PFSK-1 (cell line): ENCODE measurements around the gene MYMX.

ENCODE experiments used
- FOXP2 ChIP-seq: optimal IDR thresholded peaks from 2 replicates; pipeline ENCODE3; 2011; ENCODE audit warnings: borderline replicate concordance, control low read depth, inconsistent platforms; ENCODE audit not compliant: insufficient read depth; ENCODE audit errors: extremely low read length, extremely low read depth
- POLR2AphosphoS5 ChIP-seq: IDR thresholded peaks from 2 replicates; pipeline ENCODE4 v1.6.1; 2012; ENCODE audit warnings: low read depth, mild to moderate bottlenecking, control low read depth, low read length, moderate library complexity
- SIN3A ChIP-seq: IDR thresholded peaks from 2 replicates; pipeline ENCODE4 v1.6.1; 2012; ENCODE audit warnings: mild to moderate bottlenecking, low read length, moderate library complexity, borderline replicate concordance; ENCODE audit not compliant: insufficient read depth
- TAF1 ChIP-seq: IDR thresholded peaks from 2 replicates; pipeline ENCODE4 v1.6.1; 2012; ENCODE audit warnings: low read length, control low read depth, borderline replicate concordance; ENCODE audit not compliant: insufficient read depth
- TF ChIP-seq, protein P1 (sequence below), 2 experiments: IDR thresholded peaks; 2 replicates each; pipeline versions ENCODE4 v1.6.1 to v1.8.0; 2011 to 2012; ENCODE audit warnings: low read depth in 2 of 2, low read length in 2 of 2, control low read depth in 1 of 2, inconsistent platforms in 1 of 2, mild to moderate bottlenecking in 1 of 2, moderate library complexity in 1 of 2; ENCODE audit not compliant: insufficient read depth in 1 of 2

MYMX gene

GRCh38 chr6:44221961-44222335 is 5.2 kb downstream of the MYMX start:
- TF ChIP-seq POLR2AphosphoS5 (no peak), TAF1 (no peak), FOXP2 (no peak), SIN3A (no peak)
- TF ChIP-seq, protein P1, sequence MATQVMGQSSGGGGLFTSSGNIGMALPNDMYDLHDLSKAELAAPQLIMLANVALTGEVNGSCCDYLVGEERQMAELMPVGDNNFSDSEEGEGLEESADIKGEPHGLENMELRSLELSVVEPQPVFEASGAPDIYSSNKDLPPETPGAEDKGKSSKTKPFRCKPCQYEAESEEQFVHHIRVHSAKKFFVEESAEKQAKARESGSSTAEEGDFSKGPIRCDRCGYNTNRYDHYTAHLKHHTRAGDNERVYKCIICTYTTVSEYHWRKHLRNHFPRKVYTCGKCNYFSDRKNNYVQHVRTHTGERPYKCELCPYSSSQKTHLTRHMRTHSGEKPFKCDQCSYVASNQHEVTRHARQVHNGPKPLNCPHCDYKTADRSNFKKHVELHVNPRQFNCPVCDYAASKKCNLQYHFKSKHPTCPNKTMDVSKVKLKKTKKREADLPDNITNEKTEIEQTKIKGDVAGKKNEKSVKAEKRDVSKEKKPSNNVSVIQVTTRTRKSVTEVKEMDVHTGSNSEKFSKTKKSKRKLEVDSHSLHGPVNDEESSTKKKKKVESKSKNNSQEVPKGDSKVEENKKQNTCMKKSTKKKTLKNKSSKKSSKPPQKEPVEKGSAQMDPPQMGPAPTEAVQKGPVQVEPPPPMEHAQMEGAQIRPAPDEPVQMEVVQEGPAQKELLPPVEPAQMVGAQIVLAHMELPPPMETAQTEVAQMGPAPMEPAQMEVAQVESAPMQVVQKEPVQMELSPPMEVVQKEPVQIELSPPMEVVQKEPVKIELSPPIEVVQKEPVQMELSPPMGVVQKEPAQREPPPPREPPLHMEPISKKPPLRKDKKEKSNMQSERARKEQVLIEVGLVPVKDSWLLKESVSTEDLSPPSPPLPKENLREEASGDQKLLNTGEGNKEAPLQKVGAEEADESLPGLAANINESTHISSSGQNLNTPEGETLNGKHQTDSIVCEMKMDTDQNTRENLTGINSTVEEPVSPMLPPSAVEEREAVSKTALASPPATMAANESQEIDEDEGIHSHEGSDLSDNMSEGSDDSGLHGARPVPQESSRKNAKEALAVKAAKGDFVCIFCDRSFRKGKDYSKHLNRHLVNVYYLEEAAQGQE (IDR thresholded peaks at IDR 0.05; ENCODE audit: insufficient read depth in 1 of 2, low read depth in 2 of 2, low read length in 2 of 2), result no peak

DNA sequence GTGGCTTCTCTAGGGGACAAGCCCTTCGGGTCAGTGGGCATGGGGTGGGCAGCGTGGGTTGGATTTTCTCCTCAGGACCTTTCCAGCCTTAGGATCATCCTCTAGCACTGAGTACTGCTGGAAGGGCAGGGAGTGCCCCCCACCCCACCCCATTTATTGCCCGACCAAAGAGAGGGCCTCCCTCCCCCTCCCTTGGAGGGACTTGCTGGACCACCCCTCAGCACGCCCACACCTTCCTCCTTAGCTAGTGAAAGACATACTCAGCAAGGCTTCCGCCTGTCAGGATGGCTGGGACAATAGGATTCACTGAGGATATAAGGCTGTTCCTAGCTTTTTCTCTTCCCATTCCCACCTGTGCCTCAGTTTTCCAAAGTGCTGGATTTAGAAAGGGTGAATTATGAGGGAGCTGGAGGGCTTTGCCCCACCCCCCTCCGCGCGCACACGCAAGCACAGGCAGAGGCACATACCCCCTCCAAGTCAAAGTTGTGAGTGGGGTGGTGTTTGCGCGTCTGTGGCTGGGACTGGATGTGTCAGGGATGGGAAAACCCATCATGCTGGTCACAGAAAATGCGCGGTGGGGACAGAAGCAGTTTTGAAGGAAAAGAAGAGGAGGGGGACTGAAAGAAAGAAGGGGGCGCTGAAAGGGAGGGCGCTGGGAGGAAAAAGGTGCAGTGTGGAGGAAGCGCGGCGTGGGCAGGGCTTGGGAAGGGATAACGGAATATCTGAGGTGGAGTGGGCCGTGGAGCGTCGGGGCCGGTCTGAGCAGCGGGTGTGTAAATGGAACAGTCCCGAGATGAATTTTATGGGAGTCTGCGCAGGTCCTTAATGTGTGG is 6.0 kb downstream of the MYMX start:
- no peak for TF ChIP-seq TAF1
- no peak for TF ChIP-seq SIN3A
- TF ChIP-seq POLR2AphosphoS5, result no peak
- TF ChIP-seq FOXP2, result no peak
- TF ChIP-seq, protein P1 (IDR thresholded peaks at IDR 0.05; ENCODE audit: insufficient read depth in 1 of 2, low read depth in 2 of 2, low read length in 2 of 2), result no peak

- TF ChIP-seq, protein P1 (IDR thresholded peaks at IDR 0.05; ENCODE audit: insufficient read depth in 1 of 2, low read depth in 2 of 2, low read length in 2 of 2), result peak in 1 of 2 experiments; percentile 55; a peak in 1 of 4 replicates
- TF ChIP-seq TAF1 (peak; percentile 72; the same call in 1 of the 2 replicates), FOXP2 (no peak), POLR2AphosphoS5 (peak; percentile 72; the same call in 1 of the 2 replicates), SIN3A (0 out of 2 replicates have a peak, but pooled peaks have one; percentile 46)
These were observed 6.7 kb downstream of the MYMX start, which contains the start of gene SLC29A1 for GRCh38 chr6:44223319-44224028. SLC29A1 (plus strand) TSS chr6:44223595; CDS start chr6:44227314, 3,719 bp downstream.

DNA sequence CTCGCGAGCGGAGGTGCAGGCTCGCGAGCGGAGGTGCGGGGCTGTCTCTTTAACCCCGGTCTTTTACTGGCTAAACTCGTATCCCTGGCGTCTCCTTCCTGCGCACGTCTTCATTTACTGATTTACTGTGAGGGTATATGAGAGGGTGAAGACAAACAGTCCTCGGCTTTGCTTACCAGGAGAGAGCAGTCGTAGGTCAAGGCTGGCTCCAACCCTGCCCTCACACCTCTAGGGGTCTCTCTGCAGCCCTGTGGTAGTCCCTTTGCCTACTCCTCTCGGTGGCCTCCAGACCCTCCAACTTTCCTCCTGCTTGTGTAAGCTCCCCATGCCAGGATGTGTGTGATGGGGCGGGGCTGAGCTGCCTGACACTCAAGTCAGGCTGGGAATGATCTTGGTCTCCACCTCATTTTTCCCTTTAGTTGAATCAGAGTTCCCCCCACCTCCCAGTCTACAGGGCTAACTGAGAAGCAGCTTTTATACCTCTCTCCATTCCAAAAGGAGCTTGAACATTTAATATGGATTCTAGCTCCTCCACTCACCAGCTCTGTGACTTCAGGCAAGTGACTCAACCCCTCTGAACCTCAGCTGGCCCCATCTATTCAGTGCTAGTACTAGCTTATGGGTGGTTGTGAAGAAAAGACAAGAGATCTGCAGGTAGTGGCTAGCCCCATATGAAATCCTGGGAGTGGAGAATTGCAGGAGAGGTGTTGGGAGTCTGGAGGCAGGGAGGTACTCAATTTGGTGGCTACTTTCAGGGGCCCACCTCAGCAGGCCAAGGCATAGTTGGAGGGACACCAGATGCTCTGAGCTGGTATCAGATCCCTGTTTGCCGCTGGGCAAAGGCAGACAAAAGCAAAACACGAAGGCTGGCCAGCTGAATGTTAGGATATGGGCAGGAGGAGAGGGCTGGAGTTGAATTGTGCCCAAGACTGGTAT is 7.6 kb downstream of the MYMX start:
- peak; percentile 66; the same call in 1 of the 2 replicates for TF ChIP-seq TAF1
- TF ChIP-seq, protein P1 (IDR thresholded peaks at IDR 0.05; ENCODE audit: insufficient read depth in 1 of 2, low read depth in 2 of 2, low read length in 2 of 2), result no peak
- 0 out of 2 replicates have a peak, but pooled peaks have one; percentile 43 for TF ChIP-seq SIN3A
- peak; percentile 66 for TF ChIP-seq POLR2AphosphoS5
- TF ChIP-seq FOXP2, result peak; percentile 48
